IMR-90 (cell line): ENCODE results near the gene SYMPK.

ENCODE experiments used
- BHLHE40 ChIP-seq: fragments of 150-350 bp; IDR thresholded peaks from 2 replicates; pipeline ENCODE4 v1.6.1; 2016; ENCODE audit warnings: mild to moderate bottlenecking, low read depth, low read length
- CEBPB ChIP-seq: IDR thresholded peaks from 2 replicates; pipeline ENCODE4 v1.6.1; 2012; ENCODE audit warnings: low read depth, low read length, improper control_type of control experiment
- FOS ChIP-seq: fragments of 150-350 bp; IDR thresholded peaks from 2 replicates; pipeline ENCODE4 v1.6.1; 2016; ENCODE audit warnings: low read depth, low read length
- MAFK ChIP-seq: IDR thresholded peaks from 2 replicates; pipeline ENCODE4 v1.6.1; 2012; ENCODE audit warnings: low read depth, low read length, improper control_type of control experiment
- POLR2A ChIP-seq: IDR thresholded peaks from 2 replicates; pipeline ENCODE4 v1.6.1; 2012; ENCODE audit warnings: mild to moderate bottlenecking, low read depth, low read length
- RAD21 ChIP-seq: IDR thresholded peaks from 2 replicates; pipeline ENCODE4 v1.6.1; 2012; ENCODE audit warnings: low read length, improper control_type of control experiment
- RCOR1 ChIP-seq: IDR thresholded peaks from 2 replicates; pipeline ENCODE4 v1.6.1; 2012; ENCODE audit warnings: mild to moderate bottlenecking, low read length, improper control_type of control experiment; ENCODE audit not compliant: insufficient replicate concordance
- RFX5 ChIP-seq: IDR thresholded peaks from 2 replicates; pipeline ENCODE4 v1.8.0; 2012; ENCODE audit warnings: low read depth, mild to moderate bottlenecking, low read length, moderate library complexity
- SMC3 ChIP-seq: fragments of 150-350 bp; IDR thresholded peaks from 2 replicates; pipeline ENCODE4 v1.6.1; 2016; ENCODE audit warnings: low read depth, mild to moderate bottlenecking, antibody characterized with exemption, low read length, moderate library complexity
- TF ChIP-seq, protein P1 (sequence below): conservative IDR thresholded peaks from 2 replicates; pipeline ENCODE4 v1.5.1; 2012; ENCODE audit warnings: mild to moderate bottlenecking, low read depth, low read length, improper control_type of control experiment
- TF ChIP-seq, protein P2 (sequence below): fragments of 150-350 bp; IDR thresholded peaks from 2 replicates; pipeline ENCODE4 v1.6.1; 2017; ENCODE audit warnings: mild to moderate bottlenecking, antibody characterized with exemption, low read length, low read depth

DNA sequence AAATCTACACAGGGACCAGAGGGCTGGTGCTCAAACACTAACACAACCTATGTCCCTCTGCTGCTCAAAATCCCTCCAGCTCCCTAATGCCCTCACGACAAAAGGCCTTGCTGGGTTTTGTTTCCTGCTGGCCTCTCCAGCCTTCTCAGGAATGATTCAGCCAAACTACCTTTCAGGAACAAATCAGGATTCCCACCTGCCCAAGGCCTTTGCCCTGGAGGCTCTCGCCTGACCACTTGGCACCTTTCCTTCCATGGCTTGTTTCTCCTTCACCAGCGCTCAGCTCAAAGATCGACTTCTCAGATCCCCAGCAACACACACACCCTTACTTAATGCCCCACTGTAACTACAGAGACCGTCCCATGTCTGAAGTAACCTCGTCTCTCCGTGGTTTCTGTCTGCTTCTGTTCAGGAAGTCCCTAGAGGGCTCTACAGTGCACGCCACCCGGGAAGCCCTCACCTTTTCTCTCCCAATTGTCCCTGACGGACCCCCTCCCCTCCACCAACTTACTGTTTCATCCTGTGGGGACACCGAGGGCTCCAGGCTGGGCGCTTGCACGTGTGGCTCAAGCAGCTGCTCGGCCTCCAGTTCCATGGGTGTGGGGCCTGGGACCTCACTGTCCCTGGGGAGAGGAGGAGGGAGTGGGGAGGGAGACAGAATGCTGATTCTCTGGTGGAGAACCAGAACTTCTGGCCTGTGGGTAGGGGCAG lies 90.7 kb downstream of the SYMPK start:
- no peak for TF ChIP-seq RAD21
- TF ChIP-seq, protein P1, sequence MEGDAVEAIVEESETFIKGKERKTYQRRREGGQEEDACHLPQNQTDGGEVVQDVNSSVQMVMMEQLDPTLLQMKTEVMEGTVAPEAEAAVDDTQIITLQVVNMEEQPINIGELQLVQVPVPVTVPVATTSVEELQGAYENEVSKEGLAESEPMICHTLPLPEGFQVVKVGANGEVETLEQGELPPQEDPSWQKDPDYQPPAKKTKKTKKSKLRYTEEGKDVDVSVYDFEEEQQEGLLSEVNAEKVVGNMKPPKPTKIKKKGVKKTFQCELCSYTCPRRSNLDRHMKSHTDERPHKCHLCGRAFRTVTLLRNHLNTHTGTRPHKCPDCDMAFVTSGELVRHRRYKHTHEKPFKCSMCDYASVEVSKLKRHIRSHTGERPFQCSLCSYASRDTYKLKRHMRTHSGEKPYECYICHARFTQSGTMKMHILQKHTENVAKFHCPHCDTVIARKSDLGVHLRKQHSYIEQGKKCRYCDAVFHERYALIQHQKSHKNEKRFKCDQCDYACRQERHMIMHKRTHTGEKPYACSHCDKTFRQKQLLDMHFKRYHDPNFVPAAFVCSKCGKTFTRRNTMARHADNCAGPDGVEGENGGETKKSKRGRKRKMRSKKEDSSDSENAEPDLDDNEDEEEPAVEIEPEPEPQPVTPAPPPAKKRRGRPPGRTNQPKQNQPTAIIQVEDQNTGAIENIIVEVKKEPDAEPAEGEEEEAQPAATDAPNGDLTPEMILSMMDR: no peak
- TF ChIP-seq BHLHE40: no peak
- TF ChIP-seq POLR2A: no peak
- no peak for TF ChIP-seq CEBPB
- no peak for TF ChIP-seq RCOR1
- TF ChIP-seq RFX5: no peak
- TF ChIP-seq, protein P2, sequence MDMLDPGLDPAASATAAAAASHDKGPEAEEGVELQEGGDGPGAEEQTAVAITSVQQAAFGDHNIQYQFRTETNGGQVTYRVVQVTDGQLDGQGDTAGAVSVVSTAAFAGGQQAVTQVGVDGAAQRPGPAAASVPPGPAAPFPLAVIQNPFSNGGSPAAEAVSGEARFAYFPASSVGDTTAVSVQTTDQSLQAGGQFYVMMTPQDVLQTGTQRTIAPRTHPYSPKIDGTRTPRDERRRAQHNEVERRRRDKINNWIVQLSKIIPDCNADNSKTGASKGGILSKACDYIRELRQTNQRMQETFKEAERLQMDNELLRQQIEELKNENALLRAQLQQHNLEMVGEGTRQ: no peak
- TF ChIP-seq MAFK: no peak
- no peak for TF ChIP-seq SMC3
- TF ChIP-seq FOS: no peak
